Gastrocnemius medialis (tissue), 4 donors: ENCODE results near the gene ZDBF2.

Source experiments
- POLR2A ChIP-seq, 2 donors: fragments of 450-650 bp; IDR thresholded peaks; one replicate each; pipeline ENCODE4 v1.6.1; 2017; ENCODE audit warnings: antibody characterized with exemption in 2 of 2, mild to moderate bottlenecking in 2 of 2, moderate library complexity in 2 of 2
- TF ChIP-seq, protein P1 (sequence below), 5 experiments: fragments of 450-650 bp in 3 of 5; fragments of 200-600 bp in 2 of 5; sonication (generic) in 2 of 5; IDR thresholded peaks in 4 of 5; conservative IDR thresholded peaks in 1 of 5; 1 replicate in 4 of 5; 2 replicates in 1 of 5; pipeline ENCODE4 v1.5.1; 2016 to 2019; ENCODE audit warnings: antibody characterized with exemption in 5 of 5, mild to moderate bottlenecking in 3 of 5, moderate library complexity in 3 of 5

DNA sequence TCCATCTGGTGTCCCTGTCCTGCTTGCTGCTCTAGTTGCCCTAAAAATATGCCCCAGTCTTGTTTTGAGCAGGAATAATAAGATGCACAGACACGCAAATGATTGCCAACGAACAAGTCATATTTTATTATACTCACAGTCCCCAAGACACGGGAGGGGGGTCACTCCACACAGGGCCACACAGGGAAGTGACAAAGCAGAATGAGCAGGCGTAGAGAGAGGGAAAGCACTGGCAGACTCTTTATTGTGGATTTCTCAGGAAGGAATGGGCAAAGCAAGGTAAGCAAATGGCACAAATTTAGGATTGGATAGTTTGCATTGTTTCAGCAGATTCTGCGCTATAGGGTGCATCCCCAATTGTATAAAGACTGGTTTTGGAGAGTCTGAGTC, 20.7 kb upstream of the ZDBF2 start:
- TF ChIP-seq, protein P1, sequence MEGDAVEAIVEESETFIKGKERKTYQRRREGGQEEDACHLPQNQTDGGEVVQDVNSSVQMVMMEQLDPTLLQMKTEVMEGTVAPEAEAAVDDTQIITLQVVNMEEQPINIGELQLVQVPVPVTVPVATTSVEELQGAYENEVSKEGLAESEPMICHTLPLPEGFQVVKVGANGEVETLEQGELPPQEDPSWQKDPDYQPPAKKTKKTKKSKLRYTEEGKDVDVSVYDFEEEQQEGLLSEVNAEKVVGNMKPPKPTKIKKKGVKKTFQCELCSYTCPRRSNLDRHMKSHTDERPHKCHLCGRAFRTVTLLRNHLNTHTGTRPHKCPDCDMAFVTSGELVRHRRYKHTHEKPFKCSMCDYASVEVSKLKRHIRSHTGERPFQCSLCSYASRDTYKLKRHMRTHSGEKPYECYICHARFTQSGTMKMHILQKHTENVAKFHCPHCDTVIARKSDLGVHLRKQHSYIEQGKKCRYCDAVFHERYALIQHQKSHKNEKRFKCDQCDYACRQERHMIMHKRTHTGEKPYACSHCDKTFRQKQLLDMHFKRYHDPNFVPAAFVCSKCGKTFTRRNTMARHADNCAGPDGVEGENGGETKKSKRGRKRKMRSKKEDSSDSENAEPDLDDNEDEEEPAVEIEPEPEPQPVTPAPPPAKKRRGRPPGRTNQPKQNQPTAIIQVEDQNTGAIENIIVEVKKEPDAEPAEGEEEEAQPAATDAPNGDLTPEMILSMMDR (IDR thresholded peaks at IDR 0.05 in 4 of 5, conservative IDR thresholded peaks at IDR 0.05 in 1 of 5) = no peak
- TF ChIP-seq POLR2A (IDR thresholded peaks at IDR 0.05) = no peak
